ENCODE results near the gene MARCHF3. TPM values are rescaled to one million over a fixed set of nuclear protein-coding genes. Genes with fewer than 3 reads are reported as not detected.

The MARCHF3 gene
- total RNA-seq, 4 donors from 2014 or later = 1.9 to 5.3 (median 2.5) TPM

- no peak for TF ChIP-seq POLR2A (IDR thresholded peaks at IDR 0.05)
- no peak for TF ChIP-seq CTCF (IDR thresholded peaks at IDR 0.05)
- no peak overlapping the region for H3K27ac ChIP-seq
Observed at GRCh38 chr5:126982926-126983873, 47.2 kb downstream of the MARCHF3 start.

DNA sequence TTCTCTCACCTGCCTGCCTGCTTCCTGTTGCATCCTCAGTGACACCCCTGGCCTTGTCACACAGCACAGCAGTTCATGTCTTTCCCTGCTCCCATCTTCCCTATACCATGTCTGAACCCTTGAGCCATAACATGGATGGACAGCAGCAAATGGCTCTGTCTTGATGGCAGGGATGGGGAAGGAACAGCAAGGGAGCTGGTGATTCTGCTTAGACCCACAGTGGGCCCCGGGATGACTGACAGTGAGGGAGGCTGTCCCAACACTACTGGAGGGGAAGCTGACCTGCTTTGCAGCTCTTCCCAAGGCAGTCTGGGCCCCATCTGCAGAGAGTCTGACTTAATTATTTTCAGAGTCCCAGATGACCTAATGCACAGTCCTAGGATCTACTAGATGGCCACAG lies 48.2 kb downstream of the MARCHF3 start:
- H3K36me3 ChIP-seq = no peaks in the 10 kb centered on the region
- H3K4me1 ChIP-seq = no peaks in the 10 kb centered on the region
- H3K27ac ChIP-seq = no peak overlapping the region
- no peaks in the 10 kb centered on the region for H3K9me3 ChIP-seq
- 67 to 86% methylated on average over 1 of the region's 1 CpG for WGBS, 2 donors
- no peak for TF ChIP-seq POLR2A (IDR thresholded peaks at IDR 0.05)
- DNase-seq = no peak
- intact Hi-C loops (cut with DNase I) = no loop called here
- no peaks in the 10 kb centered on the region for H3K27me3 ChIP-seq
- H3K4me3 ChIP-seq = no peak overlapping the region

More at GRCh38 chr5:126982926-126983873, 47.2 kb downstream of the MARCHF3 start:
- Histone ChIP-seq H3K27me3 (no peaks in the 10 kb centered on the region), H3K4me3 (no peak overlapping the region), H3K36me3 (no peaks in the 10 kb centered on the region), H3K4me1 (no peaks in the 10 kb centered on the region), H3K9me3 (no peaks in the 10 kb centered on the region)
- 84 to 85% methylated on average over 10 of the region's 12 CpGs for WGBS, 2 donors
- intact Hi-C loops (cut with DNase I) = no loop called here
- no peak for DNase-seq

DNA sequence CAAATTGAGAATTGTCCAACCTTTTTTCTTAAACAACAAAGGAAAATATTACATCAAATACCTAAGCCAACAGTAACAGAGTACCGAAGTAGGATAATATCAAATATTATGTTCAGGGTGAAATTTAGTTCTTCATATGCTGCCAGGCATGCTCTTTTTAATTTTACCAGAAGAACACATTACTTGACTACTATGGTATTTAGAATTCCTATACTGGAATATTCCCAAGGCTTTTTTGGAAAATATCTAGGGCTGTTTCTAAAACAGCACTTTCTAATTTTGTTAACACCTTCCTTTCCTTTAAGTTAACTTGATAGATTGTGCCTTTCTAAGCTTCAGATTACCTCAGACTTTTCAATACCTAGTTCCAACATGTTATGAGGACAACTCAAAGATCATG lies 48.7 kb downstream of the MARCHF3 start:
- TF ChIP-seq POLR2A (IDR thresholded peaks at IDR 0.05) (no peak), CTCF (IDR thresholded peaks at IDR 0.05) (no peak)
- 57 to 64% methylated on average over 1 of the region's 1 CpG for WGBS, 2 donors

GRCh38 chr5:126981222-126981621 lies 49.1 kb downstream of the MARCHF3 start:
- H3K4me1 ChIP-seq = no peaks in the 10 kb centered on the region
- no peaks in the 10 kb centered on the region for H3K9me3 ChIP-seq
- intact Hi-C loops (cut with DNase I) = no loop called here
- H3K4me3 ChIP-seq = no peak overlapping the region
- H3K27ac ChIP-seq = no peak overlapping the region
- H3K36me3 ChIP-seq = no peaks in the 10 kb centered on the region
- 73 to 97% methylated on average over 2 of the region's 2 CpGs for WGBS, 2 donors
- no peak for DNase-seq
- no peaks in the 10 kb centered on the region for H3K27me3 ChIP-seq
- TF ChIP-seq CTCF (IDR thresholded peaks at IDR 0.05) = no peak
- no peak for TF ChIP-seq POLR2A (IDR thresholded peaks at IDR 0.05)

More for the DNA sequence above, 48.7 kb downstream of the MARCHF3 start:
- no peak overlapping the region for H3K27ac ChIP-seq
- no peaks in the 10 kb centered on the region for H3K9me3 ChIP-seq
- no peak overlapping the region for H3K4me3 ChIP-seq
- H3K36me3 ChIP-seq = no peaks in the 10 kb centered on the region
- intact Hi-C loops (cut with DNase I) = no loop called here
- DNase-seq = no peak
- no peaks in the 10 kb centered on the region for H3K4me1 ChIP-seq
- H3K27me3 ChIP-seq = no peaks in the 10 kb centered on the region

- no peaks in the 10 kb centered on the region for H3K9me3 ChIP-seq
- no peak for DNase-seq
- 74 to 79% methylated on average over 4 of the region's 4 CpGs for WGBS, 2 donors
- intact Hi-C loops (cut with DNase I) = no loop called here
- H3K4me3 ChIP-seq = no peak overlapping the region
- no peaks in the 10 kb centered on the region for H3K36me3 ChIP-seq
- no peak overlapping the region for H3K27ac ChIP-seq
- no peaks in the 10 kb centered on the region for H3K4me1 ChIP-seq
- no peaks in the 10 kb centered on the region for H3K27me3 ChIP-seq
- no peak for TF ChIP-seq CTCF (IDR thresholded peaks at IDR 0.05)
- TF ChIP-seq POLR2A (IDR thresholded peaks at IDR 0.05) = no peak
Observed at GRCh38 chr5:126978258-126978657, 52.1 kb downstream of the MARCHF3 start.
